ENCODE measurements around the gene RMND5B.

The RMND5B gene

DNA sequence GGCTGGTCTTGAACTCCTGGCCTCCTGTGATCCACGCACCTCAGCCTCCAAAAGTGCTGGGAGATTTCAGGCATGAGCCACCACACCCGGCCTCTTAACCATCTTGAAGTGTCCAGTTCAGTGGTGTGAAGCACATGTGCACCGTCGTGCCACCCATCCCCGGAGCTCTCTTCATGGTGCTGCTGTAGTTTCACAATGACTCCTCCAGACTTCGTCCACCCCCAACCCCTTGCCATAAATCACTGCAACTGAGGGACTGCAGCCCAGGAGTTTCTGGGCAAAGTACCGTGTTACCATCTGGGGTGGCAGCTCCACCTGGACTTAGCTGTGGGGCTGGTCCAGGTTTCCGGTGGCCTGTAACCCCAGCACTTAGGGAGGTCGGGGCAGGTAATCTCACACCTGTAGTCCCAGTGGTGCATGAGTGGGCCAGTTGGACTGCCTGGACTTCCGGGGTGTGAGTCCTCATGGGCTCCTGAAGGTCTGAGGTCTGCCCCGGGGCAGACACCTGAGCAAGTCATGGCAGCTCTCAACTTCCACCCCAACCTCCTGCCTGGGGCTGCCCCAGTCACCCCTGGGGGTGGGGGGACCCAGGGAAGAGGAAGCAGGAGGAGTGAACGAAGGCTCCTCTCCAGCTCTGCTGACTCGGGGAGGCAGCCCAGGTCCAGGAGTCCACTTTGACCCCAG, 24.1 kb upstream of the RMND5B start:
- no peak for TF ChIP-seq EZH2phosphoT487 (IDR thresholded peaks at IDR 0.05; ENCODE audit: low read length)
- Histone ChIP-seq H3K4me2 (ENCODE audit: low read depth, low read length) (no peak overlapping the region), H3K9me2 (replicated peaks; ENCODE audit: insufficient read depth, low read length) (no peaks in the 10 kb centered on the region), H4K20me1 (ENCODE audit: insufficient read depth, low read length) (no peaks in the 10 kb centered on the region), H3K79me2 (ENCODE audit: low read length) (no peaks in the 10 kb centered on the region), H3K9me3 (replicated peaks; ENCODE audit: insufficient read depth, low read length) (no peaks in the 10 kb centered on the region), H3K4me1 (ENCODE audit: low read length) (peaks cover 4% of the 10 kb centered on the region; the same call in 1 of the 2 replicates), H3K27ac (ENCODE audit: low read length) (no peak overlapping the region), H2AFZ (ENCODE audit: low read length) (no peak overlapping the region), H3K27me3 (replicated peaks; ENCODE audit: insufficient read depth, low read length) (peaks cover 7% of the 10 kb centered on the region), H3F3A (ENCODE audit: insufficient read depth, low read length) (no peaks in the 10 kb centered on the region), H3K36me3 (replicated peaks; ENCODE audit: insufficient read depth, low read length) (no peaks in the 10 kb centered on the region), H3K9ac (ENCODE audit: low read length) (no peak overlapping the region), H3K4me3 (ENCODE audit: low read length) (no peak overlapping the region)
- DNase-seq = no peak

GRCh38 chr5:178107756-178108310, 23.0 kb upstream of the RMND5B start:
- Histone ChIP-seq H3K4me1 (ENCODE audit: low read length) (peaks cover 4% of the 10 kb centered on the region; the same call in 1 of the 2 replicates), H4K20me1 (ENCODE audit: insufficient read depth, low read length) (no peaks in the 10 kb centered on the region), H3K79me2 (ENCODE audit: low read length) (no peaks in the 10 kb centered on the region), H3F3A (ENCODE audit: insufficient read depth, low read length) (no peaks in the 10 kb centered on the region), H3K27ac (ENCODE audit: low read length) (no peak overlapping the region), H3K9ac (ENCODE audit: low read length) (no peak overlapping the region), H3K36me3 (replicated peaks; ENCODE audit: insufficient read depth, low read length) (no peaks in the 10 kb centered on the region), H3K4me2 (ENCODE audit: low read depth, low read length) (no peak overlapping the region), H3K27me3 (replicated peaks; ENCODE audit: insufficient read depth, low read length) (peaks cover 18% of the 10 kb centered on the region), H3K9me2 (replicated peaks; ENCODE audit: insufficient read depth, low read length) (no peaks in the 10 kb centered on the region), H2AFZ (ENCODE audit: low read length) (no peak overlapping the region), H3K4me3 (ENCODE audit: low read length) (no peak overlapping the region), H3K9me3 (replicated peaks; ENCODE audit: insufficient read depth, low read length) (no peaks in the 10 kb centered on the region)
- no peak for DNase-seq
- no peak for TF ChIP-seq EZH2 (optimal IDR thresholded peaks at IDR 0.05; ENCODE audit: low read depth, low read length)
- TF ChIP-seq, protein P1, sequence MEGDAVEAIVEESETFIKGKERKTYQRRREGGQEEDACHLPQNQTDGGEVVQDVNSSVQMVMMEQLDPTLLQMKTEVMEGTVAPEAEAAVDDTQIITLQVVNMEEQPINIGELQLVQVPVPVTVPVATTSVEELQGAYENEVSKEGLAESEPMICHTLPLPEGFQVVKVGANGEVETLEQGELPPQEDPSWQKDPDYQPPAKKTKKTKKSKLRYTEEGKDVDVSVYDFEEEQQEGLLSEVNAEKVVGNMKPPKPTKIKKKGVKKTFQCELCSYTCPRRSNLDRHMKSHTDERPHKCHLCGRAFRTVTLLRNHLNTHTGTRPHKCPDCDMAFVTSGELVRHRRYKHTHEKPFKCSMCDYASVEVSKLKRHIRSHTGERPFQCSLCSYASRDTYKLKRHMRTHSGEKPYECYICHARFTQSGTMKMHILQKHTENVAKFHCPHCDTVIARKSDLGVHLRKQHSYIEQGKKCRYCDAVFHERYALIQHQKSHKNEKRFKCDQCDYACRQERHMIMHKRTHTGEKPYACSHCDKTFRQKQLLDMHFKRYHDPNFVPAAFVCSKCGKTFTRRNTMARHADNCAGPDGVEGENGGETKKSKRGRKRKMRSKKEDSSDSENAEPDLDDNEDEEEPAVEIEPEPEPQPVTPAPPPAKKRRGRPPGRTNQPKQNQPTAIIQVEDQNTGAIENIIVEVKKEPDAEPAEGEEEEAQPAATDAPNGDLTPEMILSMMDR (IDR thresholded peaks at IDR 0.05; ENCODE audit: low read length) = no peak
- TF ChIP-seq EZH2phosphoT487 (IDR thresholded peaks at IDR 0.05; ENCODE audit: low read length) = no peak

DNA sequence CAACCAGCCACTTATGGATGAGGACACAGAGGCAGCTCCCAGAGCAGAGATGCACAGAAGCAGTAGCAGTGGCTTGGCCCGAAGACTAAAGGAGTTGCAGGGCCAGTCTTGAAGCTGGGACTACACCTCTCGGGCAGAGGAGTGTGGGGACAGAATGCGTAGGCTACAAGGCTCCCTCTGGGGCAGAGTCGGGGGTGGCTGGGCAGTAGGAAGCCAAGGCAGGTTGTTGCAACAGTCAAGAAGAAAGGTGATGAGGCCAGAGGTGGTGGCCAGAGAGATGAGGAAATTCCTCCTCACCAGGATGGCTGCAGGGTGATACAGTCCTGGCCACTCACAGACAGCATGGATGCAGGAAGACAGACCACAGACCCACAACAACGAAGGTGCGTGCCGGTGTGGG, 22.4 kb upstream of the RMND5B start:
- Histone ChIP-seq H3K4me1 (ENCODE audit: low read length) (peaks cover 4% of the 10 kb centered on the region; the same call in 1 of the 2 replicates), H3K4me3 (ENCODE audit: low read length) (no peak overlapping the region), H3F3A (ENCODE audit: insufficient read depth, low read length) (no peaks in the 10 kb centered on the region), H3K27me3 (replicated peaks; ENCODE audit: insufficient read depth, low read length) (peaks cover 21% of the 10 kb centered on the region), H3K4me2 (ENCODE audit: low read depth, low read length) (no peak overlapping the region), H2AFZ (ENCODE audit: low read length) (no peak overlapping the region), H4K20me1 (ENCODE audit: insufficient read depth, low read length) (no peaks in the 10 kb centered on the region), H3K36me3 (replicated peaks; ENCODE audit: insufficient read depth, low read length) (no peaks in the 10 kb centered on the region), H3K79me2 (ENCODE audit: low read length) (no peaks in the 10 kb centered on the region), H3K27ac (ENCODE audit: low read length) (no peak overlapping the region), H3K9me2 (replicated peaks; ENCODE audit: insufficient read depth, low read length) (no peaks in the 10 kb centered on the region), H3K9me3 (replicated peaks; ENCODE audit: insufficient read depth, low read length) (no peaks in the 10 kb centered on the region), H3K9ac (ENCODE audit: low read length) (no peak overlapping the region)
- no peak for DNase-seq
- no peak for TF ChIP-seq EZH2 (optimal IDR thresholded peaks at IDR 0.05; ENCODE audit: low read depth, low read length)
- TF ChIP-seq, protein P1 (IDR thresholded peaks at IDR 0.05; ENCODE audit: low read length) = no peak

GRCh38 chr5:178108966-178109365, 21.8 kb upstream of the RMND5B start:
- no peak overlapping the region for H3K27ac ChIP-seq (ENCODE audit: low read length)
- TF ChIP-seq, protein P1 (IDR thresholded peaks at IDR 0.05; ENCODE audit: low read length) = no peak
- TF ChIP-seq EZH2phosphoT487 (IDR thresholded peaks at IDR 0.05; ENCODE audit: low read length) (no peak), EZH2 (optimal IDR thresholded peaks at IDR 0.05; ENCODE audit: low read depth, low read length) (no peak)
- H3F3A ChIP-seq (ENCODE audit: insufficient read depth, low read length) = no peaks in the 10 kb centered on the region
- no peaks in the 10 kb centered on the region for H3K79me2 ChIP-seq (ENCODE audit: low read length)
- H3K9ac ChIP-seq (ENCODE audit: low read length) = no peak overlapping the region
- no peak overlapping the region for H3K4me3 ChIP-seq (ENCODE audit: low read length)
- peaks cover 23% of the 10 kb centered on the region for H3K27me3 ChIP-seq (replicated peaks; ENCODE audit: insufficient read depth, low read length)
- H3K9me2 ChIP-seq (replicated peaks; ENCODE audit: insufficient read depth, low read length) = no peaks in the 10 kb centered on the region
- peaks cover 4% of the 10 kb centered on the region; the same call in 1 of the 2 replicates for H3K4me1 ChIP-seq (ENCODE audit: low read length)
- H3K9me3 ChIP-seq (replicated peaks; ENCODE audit: insufficient read depth, low read length) = no peaks in the 10 kb centered on the region
- no peaks in the 10 kb centered on the region for H4K20me1 ChIP-seq (ENCODE audit: insufficient read depth, low read length)
- H2AFZ ChIP-seq (ENCODE audit: low read length) = no peak overlapping the region
- H3K4me2 ChIP-seq (ENCODE audit: low read depth, low read length) = no peak overlapping the region
- DNase-seq = no peak
- H3K36me3 ChIP-seq (replicated peaks; ENCODE audit: insufficient read depth, low read length) = no peaks in the 10 kb centered on the region
